T follicular helper cell (primary cell): Measurements from ENCODE around the gene CAMK2B.

Source experiments
- DNase-seq: peaks from one replicate; pipeline ENCODE4 v3.0.0-alpha.2; 2020; ENCODE audit warnings: low read depth

Gene CAMK2B

DNA sequence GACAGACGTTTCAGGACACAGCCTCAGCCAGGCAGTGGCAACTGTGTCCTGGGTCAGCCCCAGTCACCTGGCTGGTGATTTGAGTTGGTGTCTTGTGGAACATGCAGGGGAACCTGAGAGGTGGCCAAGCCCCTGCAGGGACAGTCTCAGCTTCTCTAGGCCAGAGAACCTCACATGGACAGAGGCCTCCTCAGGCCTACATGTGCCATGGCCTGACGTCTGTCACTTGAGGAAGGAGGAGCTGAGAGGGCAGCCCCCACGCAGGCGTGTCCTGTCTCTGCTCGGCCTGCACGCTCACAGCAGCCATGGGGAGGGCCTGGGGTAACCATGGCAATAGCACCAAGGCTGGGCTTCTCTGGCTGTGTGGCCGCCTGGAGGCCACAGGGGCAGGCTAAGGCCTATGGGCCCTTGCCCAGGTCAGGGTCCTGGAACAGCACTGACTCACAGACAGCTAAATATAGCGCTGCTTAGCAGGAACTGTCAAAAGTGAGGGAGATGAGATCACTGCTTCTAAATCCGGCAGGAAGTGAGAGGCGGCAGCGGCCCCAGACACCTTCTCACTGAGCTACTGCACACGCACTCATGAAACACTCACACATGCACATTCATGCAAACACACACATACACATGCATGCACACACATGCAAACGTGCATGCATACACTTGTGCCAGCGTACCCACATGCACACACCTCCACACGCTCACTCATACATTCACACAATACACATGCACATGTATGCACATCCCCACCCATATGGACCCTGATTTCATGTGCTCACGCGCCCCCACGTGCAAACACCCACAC is 67.6 kb downstream of the CAMK2B start:
- peak; percentile 15 for DNase-seq

DNA sequence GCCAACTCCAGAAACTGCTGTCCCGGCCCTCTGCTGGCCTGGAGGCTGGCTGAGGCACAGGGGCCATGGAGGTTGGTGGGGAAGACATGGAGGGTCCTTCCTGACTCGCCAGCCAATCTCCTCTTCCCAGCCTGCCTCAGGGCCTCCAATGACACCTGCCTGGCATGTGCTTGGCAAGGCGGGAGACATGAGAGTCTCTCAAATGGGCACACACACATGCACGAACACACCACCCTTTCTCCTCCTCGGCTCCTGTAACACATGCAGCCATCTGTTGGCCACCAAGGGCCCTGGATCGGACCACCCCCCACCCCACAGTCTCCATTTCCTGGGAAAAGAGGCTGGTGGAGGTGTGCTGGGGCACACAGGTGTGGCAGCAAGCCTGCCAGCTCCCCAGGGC is 68.2 kb downstream of the CAMK2B start:
- DNase-seq = no peak

- DNase-seq = no peak
Measured at GRCh38 chr7:44256459-44256858, 68.9 kb downstream of the CAMK2B start.

DNA sequence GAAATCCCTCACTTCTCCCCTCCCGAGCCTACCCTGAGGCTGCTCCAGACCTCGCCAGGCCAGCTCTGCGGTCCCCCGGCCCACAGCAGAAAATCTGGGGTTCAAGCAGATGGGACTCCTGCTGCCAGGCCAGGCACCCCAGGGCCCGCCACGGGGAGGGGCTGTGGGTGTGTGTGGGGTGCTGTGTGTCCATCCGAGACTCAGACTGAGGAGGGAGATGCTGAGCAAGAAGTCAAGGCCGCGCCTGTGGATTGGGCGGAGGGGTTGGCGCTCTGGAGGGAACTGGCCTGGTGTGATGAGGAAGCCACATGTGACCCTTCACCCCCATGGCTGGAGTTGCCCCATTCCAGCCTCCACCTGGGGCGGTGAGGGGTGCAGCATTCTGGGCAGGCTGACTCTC is 73.5 kb downstream of the CAMK2B start:
- no peak for DNase-seq

DNA sequence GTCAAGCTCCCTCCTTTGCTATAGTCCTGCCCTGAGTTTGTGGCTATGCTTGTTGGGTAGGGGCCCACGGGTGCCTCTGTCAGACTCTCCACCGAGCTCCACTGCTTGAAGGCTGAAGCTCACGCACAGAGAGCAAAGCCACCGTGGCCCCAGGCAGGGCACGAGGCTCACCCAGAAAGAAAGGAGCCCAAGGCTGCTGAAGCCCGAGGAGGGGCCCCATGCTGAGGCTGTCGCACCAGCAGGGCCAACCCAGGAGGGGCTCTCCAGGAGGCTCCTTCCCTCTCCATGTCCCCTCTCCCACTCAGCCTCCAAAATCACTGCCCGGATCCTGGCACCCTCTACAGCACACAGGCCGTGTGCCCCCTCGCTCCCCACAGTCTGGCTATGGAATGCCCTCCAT is 74.1 kb downstream of the CAMK2B start:
- DNase-seq = no peak

DNA sequence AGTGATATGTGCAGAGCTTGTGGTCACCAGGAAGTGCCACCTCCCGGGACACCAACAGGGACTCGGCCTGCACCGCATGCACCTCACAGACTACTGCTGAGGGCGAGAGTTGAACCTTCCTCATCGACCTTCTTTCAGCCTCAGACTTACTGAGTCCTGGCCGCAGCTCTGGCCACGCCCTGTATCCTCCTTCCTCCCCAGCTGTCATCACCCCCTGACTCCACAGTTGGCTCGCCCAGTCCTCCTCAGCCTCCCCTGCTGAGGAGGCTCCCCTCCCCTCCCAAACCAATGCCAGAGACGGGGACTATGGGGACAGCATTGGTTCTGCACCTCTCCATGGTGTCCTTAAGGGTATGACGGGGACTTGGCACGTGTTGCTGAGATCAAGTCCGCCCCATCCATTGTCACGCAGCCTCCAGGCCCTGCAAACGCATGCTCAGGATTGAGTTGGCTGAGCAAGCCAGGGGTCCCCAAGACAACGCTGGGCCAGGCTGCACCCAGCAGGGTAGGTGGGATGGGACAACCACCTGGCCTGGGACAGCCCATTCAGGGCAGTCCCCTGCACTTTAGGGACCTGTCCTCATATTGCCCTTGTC is 75.7 kb downstream of the CAMK2B start:
- DNase-seq = no peak

DNA sequence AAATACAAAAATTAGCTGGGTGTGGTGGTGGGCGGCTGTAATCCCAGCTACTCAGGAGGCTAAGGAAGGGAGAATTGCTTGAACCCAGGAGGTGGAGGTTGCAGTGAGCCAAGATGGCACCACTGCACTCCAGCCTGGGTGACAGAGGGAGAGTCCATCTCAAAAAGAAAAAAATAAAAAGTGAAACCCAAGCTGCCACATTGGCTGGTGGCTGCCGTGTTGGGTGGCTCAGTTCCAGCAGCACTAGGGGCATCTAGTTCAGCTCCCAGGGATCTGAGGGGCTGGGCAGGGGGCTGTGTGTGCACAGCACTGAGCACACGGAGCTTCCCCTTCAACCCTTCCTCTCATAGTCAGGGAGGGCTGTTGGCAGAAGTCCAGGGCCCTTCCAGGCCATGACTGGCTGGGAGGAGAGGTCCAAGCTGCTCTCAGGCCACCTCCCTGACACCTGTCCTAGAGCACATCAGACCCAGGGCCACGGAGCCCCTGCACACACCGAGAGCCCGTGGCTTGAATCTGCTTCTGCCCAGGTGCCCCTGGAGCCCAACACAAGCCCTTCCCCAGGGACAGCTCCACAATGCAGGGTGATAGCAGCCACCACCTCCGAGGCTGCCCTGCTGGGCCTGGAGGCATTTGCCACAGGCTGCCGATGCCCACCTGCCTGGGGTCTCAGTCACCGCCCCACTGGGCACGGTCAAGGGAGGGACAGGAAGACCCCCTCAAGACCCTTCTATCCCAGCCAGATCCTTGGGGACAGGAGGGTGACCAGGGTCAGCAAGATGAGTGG is 77.3 kb downstream of the CAMK2B start:
- DNase-seq = no peak

- no peak for DNase-seq
Measured at GRCh38 chr7:44246396-44247113, 78.8 kb downstream of the CAMK2B start.

DNA sequence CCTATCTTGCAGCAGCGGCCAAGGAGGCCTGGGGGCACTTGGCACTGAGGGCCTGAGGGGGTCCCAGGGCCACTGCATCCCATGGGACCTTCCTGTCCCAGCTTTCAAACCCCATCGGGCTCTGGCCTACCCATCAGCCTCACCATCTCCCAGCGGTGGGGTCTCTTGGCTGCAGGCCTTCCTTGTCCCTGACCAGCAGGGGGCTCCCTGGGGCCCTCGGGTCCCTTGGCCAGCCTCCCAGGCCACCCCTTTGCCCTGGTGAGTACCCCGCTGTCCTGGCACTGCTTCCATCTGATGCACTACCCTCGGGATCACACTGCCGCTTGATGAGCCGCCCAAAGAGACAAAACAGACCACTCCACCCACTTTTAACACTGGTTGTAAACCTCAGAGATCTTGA is 81.1 kb downstream of the CAMK2B start:
- no peak for DNase-seq

DNA sequence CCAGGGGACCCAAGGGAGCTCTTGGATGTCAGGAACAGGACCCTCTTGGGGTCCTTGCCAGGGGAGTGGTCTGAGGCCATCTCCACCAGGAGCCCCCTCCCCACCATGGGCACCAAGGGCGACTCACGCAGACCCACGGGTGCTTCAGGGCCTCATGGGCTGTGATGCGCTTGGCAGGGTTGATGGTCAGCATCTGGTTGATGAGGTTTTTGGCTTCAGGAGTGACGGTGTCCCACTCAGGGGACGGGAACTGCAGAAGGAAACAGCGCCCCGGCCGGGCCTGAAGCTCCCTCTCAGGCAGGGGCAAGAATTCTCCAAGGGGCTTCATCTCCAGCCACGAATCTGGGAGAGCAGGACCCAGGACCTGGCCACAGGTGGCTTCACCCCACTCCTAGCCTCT is 83.3 kb downstream of the CAMK2B start:
- no peak for DNase-seq

GRCh38 chr7:44240983-44241510 is 84.3 kb downstream of the CAMK2B start:
- peak; percentile 38 for DNase-seq

DNA sequence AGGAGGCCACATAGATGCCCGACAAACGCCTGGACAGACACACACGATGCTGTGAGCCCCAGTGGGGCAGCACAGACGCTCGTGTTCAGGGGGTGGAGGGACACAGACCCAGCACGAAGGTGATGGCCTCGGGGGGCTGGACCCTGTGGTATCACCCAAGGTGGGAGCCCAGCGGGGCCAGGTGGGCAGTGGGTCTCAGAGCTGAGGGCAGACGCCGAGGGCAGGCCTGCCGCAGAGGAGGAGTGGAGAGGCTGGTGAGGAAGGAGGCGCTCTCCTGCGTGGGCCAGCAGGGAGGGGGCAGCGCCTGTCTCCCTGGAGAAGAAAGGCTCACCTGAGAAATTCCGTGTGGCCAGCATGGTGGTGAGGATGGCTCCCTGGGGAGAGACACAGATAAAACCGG is 85.0 kb downstream of the CAMK2B start:
- DNase-seq = no peak

DNA sequence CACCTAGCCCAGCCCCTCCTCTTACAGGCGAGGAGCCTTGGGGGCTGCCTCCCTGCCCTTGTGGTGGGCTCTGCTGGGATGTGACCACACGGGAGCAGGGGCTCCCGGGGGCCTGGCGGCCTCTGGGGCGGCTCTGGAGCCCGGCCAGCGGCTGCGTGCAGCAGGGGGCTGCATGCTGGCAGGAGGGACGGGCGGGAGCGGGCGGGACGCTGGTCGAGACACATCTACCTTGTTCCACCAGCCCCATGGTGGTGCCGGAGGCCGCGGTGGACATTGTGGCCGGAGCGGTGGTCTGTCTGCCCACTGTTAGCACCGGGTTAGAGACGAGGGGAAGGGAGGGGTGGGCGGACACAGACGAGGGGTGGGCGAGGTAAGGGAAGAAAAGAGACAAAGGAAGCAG is 86.0 kb downstream of the CAMK2B start:
- no peak for DNase-seq

GRCh38 chr7:44238116-44238695 is 87.2 kb downstream of the CAMK2B start:
- DNase-seq = no peak

DNA sequence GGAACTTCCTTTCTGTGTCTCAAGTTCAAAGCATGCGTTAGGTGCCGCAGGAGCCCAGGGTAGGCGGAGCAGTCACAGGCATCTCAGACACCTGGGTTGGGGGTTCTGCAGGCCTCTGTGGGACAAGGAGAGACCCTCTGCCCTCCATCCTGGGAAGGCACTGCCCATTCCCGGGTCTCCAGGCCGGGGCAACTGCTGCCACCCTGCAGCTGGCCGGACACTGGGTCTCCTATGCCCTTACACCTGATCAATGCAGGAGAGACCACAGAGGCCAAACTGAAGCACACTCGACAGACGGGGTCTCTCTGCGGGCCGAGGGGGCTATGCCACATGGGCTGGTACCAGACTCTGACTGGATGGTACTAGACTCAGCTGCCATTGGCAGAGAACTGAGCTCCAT is 87.7 kb downstream of the CAMK2B start:
- DNase-seq = no peak

DNA sequence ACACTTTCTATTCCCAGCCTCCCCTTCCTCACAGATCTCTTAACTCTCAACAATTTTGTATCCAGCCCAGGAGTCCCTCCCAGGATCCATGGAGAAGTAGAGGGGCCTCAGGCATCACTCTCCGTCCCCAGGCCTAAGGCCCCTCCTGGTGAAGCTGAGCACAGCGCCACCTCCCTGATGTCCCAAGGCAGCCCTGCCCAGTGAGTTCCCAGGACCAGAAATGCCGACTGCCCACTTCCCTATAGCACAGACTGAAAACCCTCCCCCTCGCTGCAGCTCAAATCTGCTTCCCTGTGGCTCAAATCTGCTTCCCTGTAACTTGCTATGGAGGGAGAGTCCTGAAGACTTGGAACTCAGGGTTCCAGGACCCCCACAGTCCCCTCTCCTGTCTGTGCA is 89.1 kb downstream of the CAMK2B start:
- no peak for DNase-seq

DNA sequence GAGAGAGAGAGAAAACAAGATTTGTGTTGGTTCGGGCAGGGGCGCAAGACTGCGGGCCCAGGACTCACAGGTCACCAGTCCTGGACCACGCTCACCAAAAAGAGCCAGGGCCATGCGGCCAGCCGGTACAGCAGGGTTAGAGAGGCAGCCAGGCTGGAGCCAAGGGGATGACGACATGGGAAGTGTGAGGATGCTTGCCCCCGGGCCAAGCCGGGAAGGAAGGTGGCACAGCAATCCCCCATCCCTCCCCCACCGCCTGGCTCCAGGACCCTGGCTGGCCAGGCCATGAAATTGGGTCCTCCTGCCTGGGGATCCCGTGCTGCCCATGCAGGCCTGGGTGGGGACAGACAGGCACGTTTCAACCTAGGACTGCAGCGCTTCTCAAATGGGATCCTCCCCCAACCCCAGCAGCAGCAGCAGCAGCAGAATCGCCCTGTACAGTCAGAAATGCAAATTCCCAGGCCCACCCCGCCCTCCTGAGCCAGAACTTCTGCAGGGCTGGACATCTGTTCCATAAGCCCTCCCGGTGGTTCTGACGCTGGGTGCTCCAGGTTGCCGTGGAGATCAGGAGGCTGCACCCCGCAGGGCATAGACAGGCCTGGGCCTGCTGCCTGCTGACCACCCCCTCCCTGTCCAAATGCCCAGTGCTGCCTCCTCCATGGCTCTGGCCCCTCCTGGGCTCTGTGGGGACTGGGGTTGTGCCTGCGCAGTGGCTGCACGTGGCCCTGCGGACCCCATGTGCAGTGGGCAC is 89.6 kb downstream of the CAMK2B start:
- DNase-seq = no peak

DNA sequence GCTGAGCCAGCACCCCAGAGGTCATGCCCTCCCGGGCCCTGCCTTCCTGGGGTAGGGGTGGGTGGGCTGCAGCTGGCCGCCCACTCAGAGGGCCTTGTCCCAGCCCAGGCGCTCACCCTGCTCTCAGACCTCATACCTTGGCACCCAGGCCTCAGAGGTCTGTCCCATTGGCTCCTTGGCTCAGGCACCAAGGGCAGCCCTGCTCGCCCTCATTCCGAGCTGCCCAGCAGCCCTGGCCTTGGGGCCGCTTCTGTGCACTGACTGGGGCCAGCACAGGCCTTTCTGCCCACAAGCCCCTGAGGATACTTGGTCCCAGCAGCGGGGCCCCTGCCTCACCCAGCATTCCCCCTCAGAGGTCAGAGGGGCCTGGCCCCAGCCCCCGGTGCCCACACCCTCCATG is 90.3 kb downstream of the CAMK2B start:
- no peak for DNase-seq

GRCh38 chr7:44232901-44233715 is 92.3 kb downstream of the CAMK2B start:
- no peak for DNase-seq

DNA sequence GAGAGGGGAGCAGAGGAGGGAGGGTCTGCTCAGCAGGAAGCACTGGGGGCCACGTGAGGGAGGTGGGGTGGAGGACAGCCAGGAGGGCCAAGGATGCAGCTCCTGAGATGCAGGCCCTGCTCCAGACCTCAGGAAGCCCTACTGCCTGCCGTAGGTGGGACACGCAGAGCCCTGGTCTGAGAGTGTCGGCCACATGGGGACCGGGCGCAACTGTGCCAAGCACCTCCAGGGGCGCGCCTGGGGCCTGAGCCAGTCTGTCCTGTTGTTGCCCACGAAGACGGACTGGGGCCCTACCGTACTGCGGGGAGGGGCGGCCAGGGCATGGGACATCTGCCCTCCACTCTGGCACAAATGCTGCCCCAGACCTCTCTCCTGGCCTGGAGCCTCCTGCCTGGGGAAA is 93.0 kb downstream of the CAMK2B start:
- no peak for DNase-seq
